HepG2 (cell line): ENCODE results near the gene SCAF8. TPM values are rescaled to one million over a fixed set of nuclear protein-coding genes. Genes with fewer than 3 reads are reported as not detected.
A peak's percentile ranks its signal among the peaks of the same experiment; 100 is the strongest.

ENCODE experiments used
- ARNT ChIP-seq: fragments of 450-650 bp; IDR thresholded peaks from 2 replicates; pipeline ENCODE4 v1.6.1; 2017
- ARNTL ChIP-seq: sonication (generic); formaldehyde crosslinking; IDR thresholded peaks from 2 replicates; pipeline ENCODE4 v1.4.0; 2020; ENCODE audit warnings: mild to moderate bottlenecking, missing genetic modification reagents
- CCAR2 ChIP-seq: fragments of 200-400 bp; formaldehyde crosslinking; optimal IDR thresholded peaks from 2 replicates; pipeline ENCODE3; 2018; ENCODE audit warnings: low read depth, mild to moderate bottlenecking, low read length, moderate library complexity
- ELF4 ChIP-seq: sonication (generic); formaldehyde crosslinking; IDR thresholded peaks from 2 replicates; pipeline ENCODE4 v1.5.0; 2020; ENCODE audit warnings: missing genetic modification reagents, mild to moderate bottlenecking, moderate library complexity, borderline replicate concordance
- FOSL1 ChIP-seq: sonication (generic); formaldehyde crosslinking; IDR thresholded peaks from 2 replicates; pipeline ENCODE4 v1.9.0; 2021; ENCODE audit warnings: missing genetic modification reagents, borderline replicate concordance
- MEF2D ChIP-seq: sonication (generic); formaldehyde crosslinking; IDR thresholded peaks from 2 replicates; pipeline ENCODE4 v1.5.1; 2020; ENCODE audit warnings: mild to moderate bottlenecking, missing genetic modification reagents
- MTA3 ChIP-seq: sonication (generic); formaldehyde crosslinking; IDR thresholded peaks from 2 replicates; pipeline ENCODE4 v1.4.0; 2020; ENCODE audit warnings: missing genetic modification reagents
- NR2F2 ChIP-seq: IDR thresholded peaks from 2 replicates; pipeline ENCODE4 v1.6.1; 2012; ENCODE audit warnings: low read depth, inconsistent platforms, borderline replicate concordance
- SALL2 ChIP-seq: sonication (generic); formaldehyde crosslinking; IDR thresholded peaks from 2 replicates; pipeline ENCODE4 v1.8.1; 2023; ENCODE audit warnings: mild to moderate bottlenecking, missing genetic modification reagents, inconsistent platforms
- TBX3 ChIP-seq: fragments of 450-650 bp; IDR thresholded peaks from 2 replicates; pipeline ENCODE4 v1.6.1; 2017; ENCODE audit warnings: antibody characterized with exemption, mild to moderate bottlenecking, inconsistent platforms, borderline replicate concordance
- ZEB1 ChIP-seq: IDR thresholded peaks from 2 replicates; pipeline ENCODE4 v1.6.1; 2012; ENCODE audit warnings: mild to moderate bottlenecking, low read depth, inconsistent platforms; ENCODE audit not compliant: insufficient replicate concordance
- ZKSCAN1 ChIP-seq: fragments of 150-350 bp; IDR thresholded peaks from 2 replicates; pipeline ENCODE4 v1.6.1; 2014; ENCODE audit warnings: low read length
- ZKSCAN8 ChIP-seq: IDR thresholded peaks from 2 replicates; pipeline ENCODE4 v1.6.1; 2016; ENCODE audit warnings: borderline replicate concordance, missing genetic modification reagents, missing compliant biosample characterization
- ZNF124 ChIP-seq: sonication (generic); formaldehyde crosslinking; IDR thresholded peaks from 2 replicates; pipeline ENCODE4 v1.4.0; 2020; ENCODE audit warnings: missing genetic modification reagents
- ZNF383 ChIP-seq: sonication (generic); formaldehyde crosslinking; IDR thresholded peaks from 2 replicates; pipeline ENCODE4 v1.4.0; 2020; ENCODE audit warnings: missing genetic modification reagents, mild to moderate bottlenecking, borderline replicate concordance
- ZNF432 ChIP-seq: sonication (generic); formaldehyde crosslinking; IDR thresholded peaks from 2 replicates; pipeline ENCODE4 v1.5.0; 2020; ENCODE audit warnings: missing genetic modification reagents, mild to moderate bottlenecking, borderline replicate concordance
- ZNF496 ChIP-seq: sonication (generic); formaldehyde crosslinking; IDR thresholded peaks from 2 replicates; pipeline ENCODE4 v1.8.1; 2023; ENCODE audit warnings: mild to moderate bottlenecking, moderate library complexity, missing genetic modification reagents; ENCODE audit not compliant: insufficient replicate concordance
- ZNF782 ChIP-seq: sonication (generic); formaldehyde crosslinking; IDR thresholded peaks from 2 replicates; pipeline ENCODE4 v1.4.0; 2020; ENCODE audit warnings: missing genetic modification reagents, mild to moderate bottlenecking, borderline replicate concordance
- ZSCAN30 ChIP-seq: sonication (generic); formaldehyde crosslinking; IDR thresholded peaks from 2 replicates; pipeline ENCODE4 v1.5.0; 2020; ENCODE audit warnings: mild to moderate bottlenecking, missing genetic modification reagents
- ZSCAN31 ChIP-seq: sonication (generic); formaldehyde crosslinking; IDR thresholded peaks from 2 replicates; pipeline ENCODE4 v1.5.0; 2020; ENCODE audit warnings: low read depth, mild to moderate bottlenecking, missing genetic modification reagents
- polyA plus RNA-seq, 8 experiments: library from polyadenylated mRNA; depleted of rRNA in 3 of 8; stranded (reverse) in 7 of 8; unstranded in 1 of 8; fragments of >200 nt; fragmentation: Illumina TruSeq in 4 of 8; extraction: Trizol in 4 of 8; gene quantifications; 2 replicates each; pipeline versions ENCODE4 v1.2.1 to v1.2.3, GENCODE V29; 2011 to 2016; ENCODE audit warnings: low read depth in 4 of 8, missing spikeins in 1 of 8, mixed read lengths in 1 of 8; ENCODE audit not compliant: insufficient read depth in 1 of 8
- total RNA-seq, 5 experiments: library from RNA; depleted of rRNA; stranded (reverse); fragments of >200 nt; fragmentation: Illumina TruSeq; extraction: Trizol; gene quantifications; 2 replicates each; pipeline ENCODE4 v1.2.3, GENCODE V29; 2016; ENCODE audit warnings: low read depth in 1 of 5
- TF ChIP-seq, protein P1 (sequence below): sonication (generic); formaldehyde crosslinking; IDR thresholded peaks from 2 replicates; pipeline ENCODE4 v1.4.0; 2020; ENCODE audit warnings: mild to moderate bottlenecking, missing genetic modification reagents
- TF ChIP-seq, protein P2 (sequence below): sonication (generic); formaldehyde crosslinking; IDR thresholded peaks from 2 replicates; pipeline ENCODE4 v1.4.0; 2020; ENCODE audit warnings: missing genetic modification reagents, borderline replicate concordance
- TF ChIP-seq, protein P3 (sequence below): IDR thresholded peaks from 2 replicates; pipeline ENCODE4 v1.6.1; 2012; ENCODE audit warnings: low read length, improper control_type of control experiment
- TF ChIP-seq, protein P4 (sequence below): IDR thresholded peaks from 2 replicates; pipeline ENCODE4 v1.6.1; 2016; ENCODE audit warnings: missing compliant biosample characterization, missing genetic modification reagents, borderline replicate concordance

The SCAF8 gene
- total and polyA plus RNA-seq, 2 of the 13 experiments (the other 11 are each of a cell fraction or from before 2014, with no cell fraction given) = 15.3 to 40.8 TPM

DNA sequence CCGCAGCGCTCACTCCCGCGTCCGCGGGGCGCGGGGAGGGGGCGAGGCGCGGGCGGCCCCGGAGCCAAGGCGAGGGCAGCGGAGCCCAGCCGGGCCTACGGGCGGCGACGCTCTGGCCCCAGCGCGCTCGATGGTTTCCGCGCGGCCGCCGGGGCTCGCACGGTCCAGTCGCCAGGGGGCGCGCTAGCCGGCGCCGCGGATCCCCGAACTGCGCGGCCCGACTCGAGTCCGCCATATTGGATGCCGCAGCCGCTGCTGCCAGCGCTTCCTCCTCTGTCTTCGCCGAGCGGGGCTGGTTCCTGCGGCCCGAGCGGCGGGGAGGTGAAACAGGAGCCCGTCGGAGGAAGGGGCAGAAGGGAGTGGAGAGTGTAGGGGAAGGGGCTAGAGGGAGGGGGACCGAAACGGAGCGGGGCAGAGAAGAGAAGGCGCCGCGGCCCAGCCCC lies at the start of gene SCAF8 (continued):
- TF ChIP-seq SALL2 (CRISPR knock-in tag) (peak; percentile 98), ZNF432 (no peak), ARNTL (CRISPR knock-in tag) (no peak), ZSCAN30 (CRISPR knock-in tag) (no peak), ZNF124 (CRISPR knock-in tag) (0 out of 2 replicates have a peak, but pooled peaks have one; percentile 42), TBX3 (no peak), CCAR2 (peak; percentile 86), ARNT (no peak), NR2F2 (no peak; the same call in 1 of the 2 replicates), ZKSCAN1 (no peak), ZKSCAN8 (CRISPR knock-in tag) (0 out of 2 replicates have a peak, but pooled peaks have one; percentile 27), ZEB1 (no peak), MEF2D (CRISPR knock-in tag) (no peak), ZNF496 (CRISPR knock-in tag) (no peak), FOSL1 (CRISPR knock-in tag) (no peak), ELF4 (no peak), ZSCAN31 (no peak; the same call in 1 of the 2 replicates), ZNF782 (CRISPR knock-in tag) (no peak), ZNF383 (no peak), MTA3 (CRISPR knock-in tag) (no peak)
- TF ChIP-seq, protein P1, sequence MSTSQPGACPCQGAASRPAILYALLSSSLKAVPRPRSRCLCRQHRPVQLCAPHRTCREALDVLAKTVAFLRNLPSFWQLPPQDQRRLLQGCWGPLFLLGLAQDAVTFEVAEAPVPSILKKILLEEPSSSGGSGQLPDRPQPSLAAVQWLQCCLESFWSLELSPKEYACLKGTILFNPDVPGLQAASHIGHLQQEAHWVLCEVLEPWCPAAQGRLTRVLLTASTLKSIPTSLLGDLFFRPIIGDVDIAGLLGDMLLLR (CRISPR knock-in tag) = no peak; the same call in 1 of the 2 replicates
- TF ChIP-seq, protein P2, sequence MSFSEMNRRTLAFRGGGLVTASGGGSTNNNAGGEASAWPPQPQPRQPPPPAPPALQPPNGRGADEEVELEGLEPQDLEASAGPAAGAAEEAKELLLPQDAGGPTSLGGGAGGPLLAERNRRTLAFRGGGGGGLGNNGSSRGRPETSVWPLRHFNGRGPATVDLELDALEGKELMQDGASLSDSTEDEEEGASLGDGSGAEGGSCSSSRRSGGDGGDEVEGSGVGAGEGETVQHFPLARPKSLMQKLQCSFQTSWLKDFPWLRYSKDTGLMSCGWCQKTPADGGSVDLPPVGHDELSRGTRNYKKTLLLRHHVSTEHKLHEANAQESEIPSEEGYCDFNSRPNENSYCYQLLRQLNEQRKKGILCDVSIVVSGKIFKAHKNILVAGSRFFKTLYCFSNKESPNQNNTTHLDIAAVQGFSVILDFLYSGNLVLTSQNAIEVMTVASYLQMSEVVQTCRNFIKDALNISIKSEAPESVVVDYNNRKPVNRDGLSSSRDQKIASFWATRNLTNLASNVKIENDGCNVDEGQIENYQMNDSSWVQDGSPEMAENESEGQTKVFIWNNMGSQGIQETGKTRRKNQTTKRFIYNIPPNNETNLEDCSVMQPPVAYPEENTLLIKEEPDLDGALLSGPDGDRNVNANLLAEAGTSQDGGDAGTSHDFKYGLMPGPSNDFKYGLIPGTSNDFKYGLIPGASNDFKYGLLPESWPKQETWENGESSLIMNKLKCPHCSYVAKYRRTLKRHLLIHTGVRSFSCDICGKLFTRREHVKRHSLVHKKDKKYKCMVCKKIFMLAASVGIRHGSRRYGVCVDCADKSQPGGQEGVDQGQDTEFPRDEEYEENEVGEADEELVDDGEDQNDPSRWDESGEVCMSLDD (CRISPR knock-in tag) = peak; percentile 41; the same call in 1 of the 2 replicates
- TF ChIP-seq, protein P3, sequence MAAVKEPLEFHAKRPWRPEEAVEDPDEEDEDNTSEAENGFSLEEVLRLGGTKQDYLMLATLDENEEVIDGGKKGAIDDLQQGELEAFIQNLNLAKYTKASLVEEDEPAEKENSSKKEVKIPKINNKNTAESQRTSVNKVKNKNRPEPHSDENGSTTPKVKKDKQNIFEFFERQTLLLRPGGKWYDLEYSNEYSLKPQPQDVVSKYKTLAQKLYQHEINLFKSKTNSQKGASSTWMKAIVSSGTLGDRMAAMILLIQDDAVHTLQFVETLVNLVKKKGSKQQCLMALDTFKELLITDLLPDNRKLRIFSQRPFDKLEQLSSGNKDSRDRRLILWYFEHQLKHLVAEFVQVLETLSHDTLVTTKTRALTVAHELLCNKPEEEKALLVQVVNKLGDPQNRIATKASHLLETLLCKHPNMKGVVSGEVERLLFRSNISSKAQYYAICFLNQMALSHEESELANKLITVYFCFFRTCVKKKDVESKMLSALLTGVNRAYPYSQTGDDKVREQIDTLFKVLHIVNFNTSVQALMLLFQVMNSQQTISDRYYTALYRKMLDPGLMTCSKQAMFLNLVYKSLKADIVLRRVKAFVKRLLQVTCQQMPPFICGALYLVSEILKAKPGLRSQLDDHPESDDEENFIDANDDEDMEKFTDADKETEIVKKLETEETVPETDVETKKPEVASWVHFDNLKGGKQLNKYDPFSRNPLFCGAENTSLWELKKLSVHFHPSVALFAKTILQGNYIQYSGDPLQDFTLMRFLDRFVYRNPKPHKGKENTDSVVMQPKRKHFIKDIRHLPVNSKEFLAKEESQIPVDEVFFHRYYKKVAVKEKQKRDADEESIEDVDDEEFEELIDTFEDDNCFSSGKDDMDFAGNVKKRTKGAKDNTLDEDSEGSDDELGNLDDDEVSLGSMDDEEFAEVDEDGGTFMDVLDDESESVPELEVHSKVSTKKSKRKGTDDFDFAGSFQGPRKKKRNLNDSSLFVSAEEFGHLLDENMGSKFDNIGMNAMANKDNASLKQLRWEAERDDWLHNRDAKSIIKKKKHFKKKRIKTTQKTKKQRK = no peak
- TF ChIP-seq, protein P4, sequence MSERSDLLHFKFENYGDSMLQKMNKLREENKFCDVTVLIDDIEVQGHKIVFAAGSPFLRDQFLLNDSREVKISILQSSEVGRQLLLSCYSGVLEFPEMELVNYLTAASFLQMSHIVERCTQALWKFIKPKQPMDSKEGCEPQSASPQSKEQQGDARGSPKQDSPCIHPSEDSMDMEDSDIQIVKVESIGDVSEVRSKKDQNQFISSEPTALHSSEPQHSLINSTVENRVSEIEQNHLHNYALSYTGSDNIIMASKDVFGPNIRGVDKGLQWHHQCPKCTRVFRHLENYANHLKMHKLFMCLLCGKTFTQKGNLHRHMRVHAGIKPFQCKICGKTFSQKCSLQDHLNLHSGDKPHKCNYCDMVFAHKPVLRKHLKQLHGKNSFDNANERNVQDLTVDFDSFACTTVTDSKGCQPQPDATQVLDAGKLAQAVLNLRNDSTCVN (CRISPR knock-in tag) = 0 out of 2 replicates have a peak, but pooled peaks have one; percentile 30
